Gastroesophageal sphincter (tissue), 4 donors: ENCODE measurements around the gene TMEM123. TPM values are rescaled to one million over a fixed set of nuclear protein-coding genes. Genes with fewer than 3 reads are reported as not detected.

ENCODE experiments used
- ATAC-seq: fragments of 150-250 bp; one replicate; pipeline ENCODE4 v1.9.1; 2016; ENCODE audit warnings: mild to moderate bottlenecking, moderate library complexity
- H3K27ac ChIP-seq, 4 donors: fragments of 200-600 bp; sonication (generic) in 3 of 4; 1 replicate in 3 of 4; 2 replicates in 1 of 4; pipeline ENCODE4 v1.5.1; 2016 to 2019
- H3K27me3 ChIP-seq: fragments of 200-600 bp; sonication (generic); one replicate; pipeline ENCODE4 v1.5.1; 2019
- H3K36me3 ChIP-seq, 2 donors: fragments of 200-600 bp; sonication (generic); one replicate each; pipeline ENCODE4 v1.5.1; 2019; ENCODE audit warnings: control low read depth in 1 of 2
- H3K4me1 ChIP-seq, 3 donors: fragments of 200-600 bp; sonication (generic); 1 replicate in 2 of 3; 2 replicates in 1 of 3; pipeline ENCODE4 v1.5.1; 2016 to 2019; ENCODE audit warnings: control low read depth in 2 of 3
- H3K4me3 ChIP-seq, 2 donors: fragments of 200-600 bp; sonication (generic); one replicate each; pipeline ENCODE4 v1.5.1; 2019; ENCODE audit warnings: mild to moderate bottlenecking in 1 of 2, moderate library complexity in 1 of 2
- H3K9me3 ChIP-seq, 3 donors: fragments of 200-600 bp; sonication (generic); one replicate each; pipeline ENCODE4 v1.5.1; 2017 to 2019; ENCODE audit warnings: control low read depth in 2 of 3
- CTCF ChIP-seq, 4 experiments: fragments of 200-600 bp in 2 of 4; fragments of 450-650 bp in 2 of 4; sonication (generic) in 1 of 4; IDR thresholded peaks; one replicate each; pipeline ENCODE4 v1.5.1; 2017 to 2019; ENCODE audit warnings: antibody characterized with exemption in 4 of 4, mild to moderate bottlenecking in 2 of 4, moderate library complexity in 2 of 4
- EP300 ChIP-seq: sonication (generic); formaldehyde crosslinking; IDR thresholded peaks from one replicate; pipeline ENCODE4 v1.6.1; 2017; ENCODE audit warnings: antibody characterized with exemption, mild to moderate bottlenecking
- POLR2A ChIP-seq, 2 donors: fragments of 450-650 bp; IDR thresholded peaks; one replicate each; pipeline ENCODE4 v1.6.1; 2017; ENCODE audit warnings: antibody characterized with exemption in 2 of 2, mild to moderate bottlenecking in 2 of 2, moderate library complexity in 1 of 2
- POLR2AphosphoS5 ChIP-seq: sonication (generic); formaldehyde crosslinking; IDR thresholded peaks from one replicate; pipeline ENCODE4 v1.6.1; 2017; ENCODE audit warnings: antibody characterized with exemption
- WGBS, 2 donors: methylation state at CpG; one replicate each; pipeline ENCODE4 v1.1.5; 2018; ENCODE audit warnings: low coverage in 1 of 2; 5-methylcytosine and 5-hydroxymethylcytosine counted together
- total RNA-seq, 4 donors: library from RNA; depleted of rRNA; stranded (reverse); fragments of >200 nt; gene quantifications; one replicate each; pipeline ENCODE4 v1.1.0, GENCODE V29; 2016

Gene TMEM123
- total RNA-seq, 4 donors from 2014 or later: 87.6 to 141 (median 101) TPM

GRCh38 chr11:102361086-102362031 lies 91.2 kb downstream of the TMEM123 start:
- ATAC-seq: no peak
- H3K4me3 ChIP-seq: no peak overlapping the region
- no peaks in the 10 kb centered on the region for H3K27me3 ChIP-seq
- peaks cover 0 to 12% (median 0%) of the 10 kb centered on the region in 3 donors for H3K4me1 ChIP-seq
- peaks cover 0 to 8% (median 0%) of the 10 kb centered on the region in 3 donors for H3K9me3 ChIP-seq
- TF ChIP-seq POLR2AphosphoS5 (no peak), EP300 (no peak), CTCF (IDR thresholded peaks at IDR 0.05) (no peak), POLR2A (IDR thresholded peaks at IDR 0.05) (no peak)
- 98 to 100% methylated on average over 2 to 5 of the region's 5 CpGs for WGBS, 2 donors
- H3K36me3 ChIP-seq: peaks cover 0 to 77% of the 10 kb centered on the region in 2 donors
- no peak overlapping the region for H3K27ac ChIP-seq

DNA sequence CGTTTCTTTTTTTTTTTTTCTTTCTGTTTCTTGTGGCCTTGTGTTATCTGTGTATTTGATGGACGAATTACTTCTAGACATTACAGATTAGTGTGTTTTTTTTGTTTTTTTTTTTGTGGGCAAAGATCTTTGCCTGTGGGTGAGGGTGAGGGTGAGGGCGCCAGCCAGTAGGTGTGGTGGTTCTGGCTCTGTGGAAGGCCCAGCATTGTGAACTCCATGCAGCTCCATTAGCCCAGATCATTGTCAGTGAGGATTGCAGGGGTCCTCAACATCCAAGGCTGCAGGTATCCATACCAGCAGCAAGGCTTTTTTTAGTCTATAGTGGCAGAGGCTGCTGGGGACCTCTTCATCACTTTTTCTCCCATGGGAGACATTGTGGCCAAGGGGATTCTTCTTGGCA lies 91.9 kb downstream of the TMEM123 start:
- no peak for ATAC-seq
- Histone ChIP-seq H3K36me3 (peaks cover 0 to 76% of the 10 kb centered on the region in 2 donors), H3K4me1 (peaks cover 0 to 12% (median 0%) of the 10 kb centered on the region in 3 donors), H3K9me3 (peaks cover 0 to 8% (median 0%) of the 10 kb centered on the region in 3 donors), H3K27ac (no peak overlapping the region), H3K27me3 (no peaks in the 10 kb centered on the region), H3K4me3 (no peak overlapping the region)
- no peak for TF ChIP-seq POLR2A (IDR thresholded peaks at IDR 0.05)
- no peak for TF ChIP-seq CTCF (IDR thresholded peaks at IDR 0.05)
- TF ChIP-seq EP300: no peak
- TF ChIP-seq POLR2AphosphoS5: no peak
- WGBS, 2 donors: 89 to 100% methylated on average over 2 to 3 of the region's 3 CpGs

GRCh38 chr11:102359372-102359771 lies 93.2 kb downstream of the TMEM123 start:
- Histone ChIP-seq H3K4me1 (peaks cover 0 to 19% (median 0%) of the 10 kb centered on the region in 3 donors), H3K4me3 (no peak overlapping the region), H3K36me3 (peaks cover 0 to 64% of the 10 kb centered on the region in 2 donors), H3K9me3 (peaks cover 0 to 8% (median 0%) of the 10 kb centered on the region in 3 donors), H3K27ac (no peak overlapping the region), H3K27me3 (no peaks in the 10 kb centered on the region)
- TF ChIP-seq EP300 (no peak), POLR2A (IDR thresholded peaks at IDR 0.05) (no peak), POLR2AphosphoS5 (no peak), CTCF (IDR thresholded peaks at IDR 0.05) (no peak)
- WGBS, 2 donors: 42 to 64% methylated on average over 2 to 3 of the region's 3 CpGs
- ATAC-seq: no peak

GRCh38 chr11:102357116-102357515 lies 95.4 kb downstream of the TMEM123 start:
- Histone ChIP-seq H3K36me3 (peaks cover 0 to 65% of the 10 kb centered on the region in 2 donors), H3K9me3 (peaks cover 0 to 8% (median 0%) of the 10 kb centered on the region in 3 donors), H3K4me1 (peaks cover 0 to 25% (median 0%) of the 10 kb centered on the region in 3 donors), H3K27ac (no peak overlapping the region), H3K4me3 (no peak overlapping the region), H3K27me3 (no peaks in the 10 kb centered on the region)
- ATAC-seq: no peak
- TF ChIP-seq POLR2A (IDR thresholded peaks at IDR 0.05) (no peak), CTCF (IDR thresholded peaks at IDR 0.05) (no peak), EP300 (no peak), POLR2AphosphoS5 (no peak)
